Thymus (tissue), 11 donors: ENCODE data around the gene TRMT61A. TPM values are rescaled to one million over a fixed set of nuclear protein-coding genes. Genes with fewer than 3 reads are reported as not detected.

Source experiments
- DNase-seq, 9 donors: peaks; one replicate each; pipeline ENCODE4 v3.0.0-alpha.2; 2013; ENCODE audit warnings: low spot score in 9 of 9, low read depth in 6 of 9, missing footprints in 1 of 9
- H3K27ac ChIP-seq, 2 donors: one replicate each; pipeline ENCODE4 v1.5.1; 2013; ENCODE audit warnings: control low read depth in 1 of 2, low read depth in 1 of 2, low read length in 1 of 2, mild to moderate bottlenecking in 1 of 2, moderate library complexity in 1 of 2
- H3K27me3 ChIP-seq, 2 donors: one replicate each; pipeline ENCODE4 v1.5.1; 2013; ENCODE audit warnings: low read length in 1 of 2; ENCODE audit not compliant: control insufficient read depth in 2 of 2, insufficient read depth in 1 of 2
- H3K36me3 ChIP-seq, 2 donors: one replicate each; pipeline ENCODE4 v1.5.1; 2013; ENCODE audit warnings: low read length in 1 of 2, mild to moderate bottlenecking in 1 of 2, moderate library complexity in 1 of 2; ENCODE audit not compliant: control insufficient read depth in 2 of 2, insufficient read depth in 2 of 2
- H3K4me1 ChIP-seq, 2 donors: one replicate each; pipeline ENCODE4 v1.5.1; 2013; ENCODE audit warnings: low read length in 2 of 2; ENCODE audit not compliant: control insufficient read depth in 2 of 2, insufficient read depth in 2 of 2
- H3K4me3 ChIP-seq, 2 donors: one replicate each; pipeline ENCODE4 v1.5.1; 2013; ENCODE audit warnings: low read length in 2 of 2, control low read depth in 1 of 2, mild to moderate bottlenecking in 1 of 2
- H3K9me3 ChIP-seq, 2 donors: one replicate each; pipeline ENCODE4 v1.5.1; 2013; ENCODE audit warnings: low read length in 1 of 2, mild to moderate bottlenecking in 1 of 2; ENCODE audit not compliant: control insufficient read depth in 2 of 2, insufficient read depth in 1 of 2
- WGBS: extraction: QIAGEN DNeasy Blood & Tissue Kit; methylation state at CpG from one replicate; pipeline ENCODE4 v1.1.7; 2013; 5-methylcytosine and 5-hydroxymethylcytosine counted together
- polyA plus RNA-seq: library from polyadenylated mRNA; stranded (reverse); fragments of 200-250 nt; gene quantifications from one replicate; pipeline ENCODE4 v1.2.3, GENCODE V29; 2013
- total RNA-seq: library from RNA; stranded (reverse); fragments of 120-200 nt; gene quantifications from one replicate; pipeline ENCODE4 v1.2.4, GENCODE V29; 2013
- donor health status: healthy.

Gene TRMT61A
- total and polyA plus RNA-seq, 2 donors, result 5.8 to 8.6 TPM

GRCh38 chr14:103548463-103549351 lies 19.7 kb downstream of the TRMT61A start:
- no peak for DNase-seq
- Histone ChIP-seq H3K27me3 (peaks cover 0 to 2% of the 10 kb centered on the region in 2 donors), H3K4me1 (peaks cover 0 to 2% of the 10 kb centered on the region in 2 donors), H3K4me3 (no peak overlapping the region), H3K27ac (no peak overlapping the region), H3K9me3 (no peaks in the 10 kb centered on the region), H3K36me3 (no peaks in the 10 kb centered on the region)
- WGBS, result 96% methylated on average over 27 of the region's 27 CpGs

DNA sequence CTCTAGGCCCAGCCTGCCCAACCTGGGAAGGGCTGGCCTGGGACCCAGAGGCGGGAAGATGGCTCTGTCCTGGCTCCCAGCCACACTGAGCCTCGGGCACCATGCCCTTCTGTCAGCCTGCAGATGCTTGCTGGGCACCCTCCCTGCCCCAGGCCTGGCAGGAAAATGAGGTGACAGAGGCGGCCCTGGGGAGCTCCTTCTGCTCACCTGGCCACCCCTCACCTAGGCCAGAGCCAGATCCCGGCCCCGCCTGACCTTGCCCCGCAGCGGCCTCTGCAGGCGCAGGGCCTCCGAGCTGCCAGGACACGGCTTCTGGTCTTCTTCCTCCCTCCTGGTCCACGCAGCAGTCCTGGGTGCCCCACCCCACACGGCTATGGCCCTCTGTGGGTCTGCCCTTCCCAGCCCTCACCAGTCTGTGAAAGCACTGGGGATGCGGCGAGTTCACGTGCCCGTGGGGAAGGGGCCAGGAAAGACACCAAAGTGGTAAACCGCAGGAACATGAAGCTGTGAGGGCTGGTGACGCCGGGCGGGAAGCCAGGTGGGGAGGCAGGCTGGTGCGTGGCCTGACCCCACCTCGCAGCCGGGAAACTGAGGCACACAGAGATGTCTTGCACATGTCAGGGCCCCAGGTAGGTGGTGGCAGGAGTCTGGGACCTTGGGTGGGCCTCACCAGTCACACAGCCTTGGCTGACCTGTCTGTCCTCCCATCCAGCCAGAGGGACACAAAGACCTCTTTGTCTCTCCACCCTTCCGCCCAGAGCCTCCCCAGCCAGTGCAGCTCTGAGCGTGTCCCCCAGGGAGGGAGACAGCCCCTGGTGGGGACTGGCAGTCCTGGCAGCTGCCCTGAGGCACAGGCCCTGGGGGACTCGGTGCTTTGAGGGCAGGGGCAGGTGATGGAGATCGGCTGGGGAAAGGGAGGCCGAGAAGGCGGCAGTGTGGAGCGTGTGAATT lies 20.6 kb downstream of the TRMT61A start:
- Histone ChIP-seq H3K9me3 (no peaks in the 10 kb centered on the region), H3K27me3 (peaks cover 0 to 2% of the 10 kb centered on the region in 2 donors), H3K36me3 (no peaks in the 10 kb centered on the region), H3K4me1 (peaks cover 0 to 2% of the 10 kb centered on the region in 2 donors), H3K27ac (no peak overlapping the region), H3K4me3 (no peak overlapping the region)
- 97% methylated on average over 30 of the region's 30 CpGs for WGBS
- no peak for DNase-seq

- DNase-seq, result no peak
- 95% methylated on average over 22 of the region's 22 CpGs for WGBS
- Histone ChIP-seq H3K27ac (no peak overlapping the region), H3K27me3 (peaks cover 0 to 2% of the 10 kb centered on the region in 2 donors), H3K4me1 (peaks cover 0 to 2% of the 10 kb centered on the region in 2 donors), H3K4me3 (no peak overlapping the region), H3K36me3 (peaks cover 0 to under 1% of the 10 kb centered on the region in 2 donors), H3K9me3 (no peaks in the 10 kb centered on the region)
Measured at GRCh38 chr14:103550451-103551337, 21.7 kb downstream of the TRMT61A start.

DNA sequence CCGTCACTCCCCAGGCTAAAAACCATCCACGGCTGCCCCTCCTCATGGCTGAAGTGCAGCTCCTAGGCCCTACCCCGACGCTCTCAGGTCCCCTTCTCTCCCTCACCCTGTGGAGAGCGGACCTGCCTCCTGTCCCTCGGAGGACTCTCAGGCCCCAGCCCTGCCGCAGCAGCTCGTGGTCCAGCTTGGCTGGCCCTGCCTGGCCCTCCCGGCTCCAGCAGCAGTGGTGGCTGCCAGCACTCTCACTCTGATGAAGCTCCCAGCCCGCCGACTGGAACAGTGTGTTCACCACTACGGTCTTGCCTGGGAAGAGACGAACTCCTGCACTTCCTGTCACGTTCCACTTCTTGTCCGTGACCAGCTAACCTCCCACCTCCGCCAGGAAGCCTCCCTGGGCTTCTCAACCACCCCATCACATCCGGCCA lies 22.4 kb downstream of the TRMT61A start:
- DNase-seq, result no peak
- 96% methylated on average over 17 of the region's 17 CpGs for WGBS

DNA sequence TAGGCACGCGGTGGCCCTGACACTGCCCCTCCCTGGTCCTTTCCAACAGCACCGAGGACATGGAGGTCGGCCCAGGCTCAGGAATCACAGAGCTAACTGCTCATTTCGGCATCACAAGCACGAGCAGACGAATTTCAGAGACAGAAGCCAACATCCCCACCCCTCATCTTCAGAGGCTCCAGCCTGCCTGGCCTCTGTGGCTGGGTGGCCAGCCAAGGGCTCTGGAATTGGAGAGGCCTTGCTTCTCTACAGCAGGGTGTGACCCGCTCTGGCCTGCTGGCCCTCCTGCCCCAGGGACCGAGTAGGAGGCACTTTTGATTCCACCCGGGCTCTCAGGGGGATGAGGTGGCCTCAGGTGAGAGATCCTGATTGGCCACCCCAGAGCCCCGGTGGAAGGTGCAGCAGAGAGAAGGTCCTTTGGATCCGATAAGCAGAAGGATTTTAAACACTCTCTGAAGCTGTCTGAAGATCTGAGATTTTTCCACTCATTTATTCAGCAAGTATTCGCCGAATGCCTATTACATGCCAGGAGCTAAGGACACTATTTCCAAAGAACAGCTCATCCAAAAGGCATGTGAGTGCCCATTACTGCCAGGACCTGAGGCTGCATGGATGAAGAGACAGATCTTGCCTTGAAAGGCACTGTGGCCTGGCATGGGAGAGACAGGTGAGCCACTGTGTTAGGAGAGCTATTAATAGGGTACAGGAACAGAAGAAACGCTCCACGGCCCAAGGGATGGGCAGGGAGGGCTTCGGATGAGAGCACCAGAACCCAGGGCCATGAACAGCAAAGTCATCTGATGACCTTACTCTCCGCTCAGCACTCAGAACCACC lies 23.2 kb downstream of the TRMT61A start:
- Histone ChIP-seq H3K4me1 (no peaks in the 10 kb centered on the region), H3K27ac (no peak overlapping the region), H3K4me3 (no peak overlapping the region), H3K36me3 (peaks cover 0 to 6% of the 10 kb centered on the region in 2 donors), H3K27me3 (no peaks in the 10 kb centered on the region), H3K9me3 (no peaks in the 10 kb centered on the region)
- no peak for DNase-seq
- WGBS, result 96% methylated on average over 18 of the region's 18 CpGs

More for the DNA sequence above, 22.4 kb downstream of the TRMT61A start:
- Histone ChIP-seq H3K27ac (no peak overlapping the region), H3K4me1 (peaks cover 0 to 2% of the 10 kb centered on the region in 2 donors), H3K36me3 (peaks cover 0 to 4% of the 10 kb centered on the region in 2 donors), H3K9me3 (no peaks in the 10 kb centered on the region), H3K27me3 (peaks cover 0 to under 1% of the 10 kb centered on the region in 2 donors), H3K4me3 (no peak overlapping the region)

GRCh38 chr14:103552846-103553210 lies 23.8 kb downstream of the TRMT61A start:
- 97% methylated on average over 11 of the region's 11 CpGs for WGBS
- H3K4me1 ChIP-seq, result no peaks in the 10 kb centered on the region
- H3K27me3 ChIP-seq, result no peaks in the 10 kb centered on the region
- H3K9me3 ChIP-seq, result no peaks in the 10 kb centered on the region
- no peak overlapping the region for H3K4me3 ChIP-seq
- peaks cover 0 to 9% of the 10 kb centered on the region in 2 donors for H3K36me3 ChIP-seq
- no peak for DNase-seq
- no peak overlapping the region for H3K27ac ChIP-seq

DNA sequence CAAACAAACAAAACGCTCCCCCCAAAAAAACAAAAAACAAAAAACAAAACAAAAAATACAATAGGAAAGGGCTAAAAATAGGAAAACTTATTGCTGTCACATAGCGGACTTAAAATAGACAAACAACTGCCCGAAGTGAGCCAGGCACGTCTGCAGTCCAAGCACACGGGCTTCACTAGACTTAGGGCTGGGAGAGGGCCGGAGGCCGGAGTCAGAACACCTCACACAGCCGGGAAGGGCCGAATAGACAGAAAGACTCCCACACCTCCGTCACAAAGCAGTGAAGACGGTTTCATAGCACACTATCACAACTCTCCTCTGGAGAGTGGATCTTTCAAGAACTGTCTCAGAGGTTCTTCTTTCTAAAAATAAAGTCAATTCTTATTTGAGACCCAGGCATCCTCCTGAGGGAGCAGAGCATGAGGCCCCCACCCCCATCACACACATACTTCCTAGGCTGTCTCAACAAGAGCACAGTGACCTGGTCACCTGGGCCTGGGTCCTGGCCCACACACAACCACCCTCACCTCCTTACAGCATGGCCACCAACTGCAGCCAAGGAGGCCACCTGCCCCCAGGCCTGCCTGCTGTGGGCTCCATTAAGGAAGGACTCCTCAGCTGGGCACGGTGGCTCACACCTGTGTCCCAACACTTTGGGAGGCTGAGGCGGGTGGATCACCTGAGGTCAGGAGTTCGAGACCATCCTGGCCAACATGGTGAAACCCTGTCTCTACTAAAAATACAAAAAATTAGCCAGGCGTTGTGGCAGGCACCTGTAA lies 26.8 kb downstream of the TRMT61A start:
- DNase-seq, result no peak
- Histone ChIP-seq H3K4me3 (no peak overlapping the region), H3K36me3 (peaks cover 12 to 33% of the 10 kb centered on the region in 2 donors), H3K27ac (no peak overlapping the region), H3K4me1 (peaks cover under 1 to 2% of the 10 kb centered on the region in 2 donors), H3K9me3 (no peaks in the 10 kb centered on the region), H3K27me3 (no peaks in the 10 kb centered on the region)
- 97% methylated on average over 15 of the region's 15 CpGs for WGBS
